HG03039 (cell line): ENCODE measurements around the gene UBXN10.

Experiments used
- ATAC-seq: cut with Tn5 transposase; IDR thresholded peaks from one replicate; pipeline ENCODE4 v1.9.1; 2021; ENCODE audit warnings: mild to moderate bottlenecking, moderate library complexity; ENCODE audit not compliant: unreplicated experiment

The UBXN10 gene

GRCh38 chr1:20151906-20152598, 33.8 kb upstream of the UBXN10 start:
- ATAC-seq: no peak

DNA sequence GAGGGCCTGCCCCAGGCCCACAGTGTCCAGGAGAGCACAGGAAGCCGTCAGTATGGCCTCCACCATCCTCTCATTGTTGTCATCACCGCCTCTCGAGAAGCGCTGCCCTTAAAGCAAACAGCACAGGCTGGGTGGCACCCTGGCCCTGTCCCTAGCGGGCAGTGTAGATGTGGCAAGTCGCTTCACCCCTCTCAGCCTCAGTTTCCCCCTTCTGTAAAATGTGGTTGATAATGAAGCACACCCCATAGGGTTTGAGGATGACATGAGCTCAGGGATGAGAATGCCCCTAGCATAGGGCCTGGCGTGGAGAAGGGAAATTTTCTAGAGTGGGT, 33.3 kb upstream of the UBXN10 start:
- no peak for ATAC-seq

DNA sequence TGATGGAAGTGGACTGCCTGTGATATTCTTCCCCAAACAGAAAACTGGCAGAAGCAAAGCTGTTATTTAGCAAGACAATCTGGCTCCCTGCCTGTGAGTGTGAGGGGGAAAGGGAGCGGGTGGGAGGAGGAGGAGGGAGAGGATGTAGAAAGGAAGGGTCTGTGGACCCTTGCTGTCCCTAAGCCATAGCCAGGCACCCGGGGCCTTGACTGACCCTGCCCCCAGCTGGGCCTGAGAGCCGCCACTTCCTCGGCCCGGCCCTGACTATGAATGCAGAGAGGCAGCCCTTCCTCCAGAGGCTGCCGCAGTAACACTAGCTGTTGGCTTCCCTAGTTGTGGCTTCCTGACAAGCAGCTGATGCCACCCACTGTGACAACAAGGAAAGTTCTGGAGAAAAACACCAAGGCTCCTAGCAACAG, 32.9 kb upstream of the UBXN10 start:
- ATAC-seq: no peak

- no peak for ATAC-seq
Observed at GRCh38 chr1:20154301-20154831, 31.5 kb upstream of the UBXN10 start.

- ATAC-seq: no peak
Observed at GRCh38 chr1:20158358-20159070, 27.4 kb upstream of the UBXN10 start.

DNA sequence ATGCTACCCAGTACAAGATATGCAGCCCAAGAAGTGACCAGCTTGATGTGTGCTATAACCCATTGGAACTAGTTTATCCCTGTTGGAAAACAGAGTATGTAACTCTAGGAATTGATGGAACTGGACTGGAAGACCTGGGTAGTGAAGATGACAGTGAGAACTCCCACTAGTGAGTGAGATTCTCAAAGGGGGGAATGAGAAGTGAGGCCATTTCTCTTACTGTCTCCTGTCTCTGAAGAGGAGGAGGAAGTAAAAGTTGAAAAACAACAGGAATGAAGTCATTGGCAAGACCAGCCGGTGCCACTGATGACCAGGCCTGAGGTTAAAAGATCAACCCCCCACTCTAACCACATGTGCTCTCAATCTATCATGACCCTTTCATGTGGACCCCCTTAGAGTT, 25.9 kb upstream of the UBXN10 start:
- no peak for ATAC-seq

GRCh38 chr1:20164694-20165202, 21.1 kb upstream of the UBXN10 start:
- no peak for ATAC-seq

GRCh38 chr1:20165522-20165951, 20.4 kb upstream of the UBXN10 start:
- no peak for ATAC-seq

- ATAC-seq: no peak
Observed at GRCh38 chr1:20166051-20166450, 19.8 kb upstream of the UBXN10 start.

DNA sequence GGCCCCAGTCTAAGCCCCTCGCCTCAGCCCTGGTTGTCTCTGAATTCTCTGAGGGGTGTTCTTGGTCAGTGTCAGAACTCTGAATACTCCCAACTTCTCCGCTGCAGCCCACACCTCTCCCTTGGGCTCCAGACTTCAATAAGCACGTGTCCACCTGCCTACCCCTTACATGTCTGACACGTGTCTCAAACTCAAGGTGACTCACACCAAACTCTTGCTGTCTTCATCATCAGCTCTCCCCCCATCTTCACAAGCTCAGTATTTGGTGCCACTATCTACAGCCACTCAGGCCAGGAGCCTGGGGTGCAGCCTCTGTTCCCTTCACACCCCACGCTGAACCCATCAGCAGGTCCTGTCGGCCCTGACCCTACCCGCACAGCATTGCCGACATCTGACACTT, 18.8 kb upstream of the UBXN10 start:
- no peak for ATAC-seq

GRCh38 chr1:20168564-20169491, 17.1 kb upstream of the UBXN10 start:
- ATAC-seq: no peak

GRCh38 chr1:20169932-20170331, 16.0 kb upstream of the UBXN10 start:
- ATAC-seq: no peak

- no peak for ATAC-seq
Observed at GRCh38 chr1:20172033-20172590, 13.8 kb upstream of the UBXN10 start.

DNA sequence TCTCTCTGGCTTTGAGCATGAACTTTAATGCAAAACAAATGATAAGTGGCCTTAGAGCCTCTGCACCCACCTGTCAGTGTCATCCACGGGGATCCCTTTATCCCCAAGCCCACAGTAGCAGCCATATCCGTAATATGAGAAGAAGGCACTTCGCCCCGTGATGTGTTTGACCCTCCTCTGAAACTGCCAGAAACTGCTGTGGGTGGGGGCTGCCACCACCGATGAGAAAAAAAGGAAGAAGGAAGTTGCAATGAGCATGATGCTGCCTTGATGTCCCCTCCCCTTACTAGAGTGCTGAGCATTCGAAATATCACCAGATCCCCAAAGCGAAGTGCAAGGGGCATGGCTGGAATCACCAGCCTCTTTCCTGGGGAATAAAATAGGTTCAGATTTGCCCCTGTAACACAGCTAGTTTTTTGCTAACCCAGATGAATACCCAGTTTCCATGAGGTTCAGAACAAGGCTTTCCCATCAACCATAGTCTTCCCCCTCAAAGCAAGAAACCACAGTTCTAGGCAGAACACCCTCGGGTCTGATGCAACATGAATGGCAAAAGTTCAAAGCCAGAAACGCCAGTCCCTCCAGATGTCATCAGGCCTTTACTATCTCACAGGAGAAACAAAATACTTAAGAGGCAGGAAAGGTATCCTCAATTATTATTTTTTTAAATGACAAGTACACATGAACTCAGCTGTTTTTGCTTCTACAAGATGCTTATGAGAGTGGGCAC, 10.8 kb upstream of the UBXN10 start:
- no peak for ATAC-seq

DNA sequence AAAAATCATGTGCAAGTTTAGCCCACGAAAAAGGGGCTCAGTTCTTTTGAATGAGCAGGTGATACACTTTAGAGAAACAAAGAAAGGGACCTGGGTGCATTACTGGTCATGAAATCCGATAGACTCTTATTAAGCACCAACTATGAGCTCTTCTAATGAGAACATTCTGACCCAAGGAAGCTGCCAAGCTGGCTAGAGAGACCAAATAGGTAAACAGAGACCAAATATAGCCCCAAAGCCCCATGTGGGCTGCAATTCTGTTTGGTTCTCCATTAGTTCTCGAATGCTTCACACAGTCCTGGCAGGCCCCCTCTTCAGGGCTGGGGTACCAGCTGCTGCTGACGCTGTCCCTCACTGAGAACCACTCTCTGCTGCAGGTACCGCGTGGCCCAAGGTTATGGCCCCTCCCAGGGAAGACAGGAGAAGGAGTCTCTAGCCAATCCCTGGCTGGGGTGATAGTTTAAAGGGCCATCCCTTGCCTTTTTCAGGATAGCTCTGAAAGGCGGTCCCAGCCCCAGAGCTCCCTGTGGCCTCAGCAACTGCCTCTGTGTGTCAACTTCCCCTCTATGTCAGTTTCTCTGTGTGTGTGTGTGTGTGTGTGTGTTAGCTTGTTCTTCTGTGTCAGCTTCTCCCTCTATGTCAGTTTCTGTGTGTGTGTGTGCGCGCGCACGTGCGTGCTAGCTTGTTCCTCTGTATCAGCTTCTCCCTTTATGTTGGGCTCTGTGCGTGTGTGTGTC, 7.1 kb upstream of the UBXN10 start:
- ATAC-seq: no peak

DNA sequence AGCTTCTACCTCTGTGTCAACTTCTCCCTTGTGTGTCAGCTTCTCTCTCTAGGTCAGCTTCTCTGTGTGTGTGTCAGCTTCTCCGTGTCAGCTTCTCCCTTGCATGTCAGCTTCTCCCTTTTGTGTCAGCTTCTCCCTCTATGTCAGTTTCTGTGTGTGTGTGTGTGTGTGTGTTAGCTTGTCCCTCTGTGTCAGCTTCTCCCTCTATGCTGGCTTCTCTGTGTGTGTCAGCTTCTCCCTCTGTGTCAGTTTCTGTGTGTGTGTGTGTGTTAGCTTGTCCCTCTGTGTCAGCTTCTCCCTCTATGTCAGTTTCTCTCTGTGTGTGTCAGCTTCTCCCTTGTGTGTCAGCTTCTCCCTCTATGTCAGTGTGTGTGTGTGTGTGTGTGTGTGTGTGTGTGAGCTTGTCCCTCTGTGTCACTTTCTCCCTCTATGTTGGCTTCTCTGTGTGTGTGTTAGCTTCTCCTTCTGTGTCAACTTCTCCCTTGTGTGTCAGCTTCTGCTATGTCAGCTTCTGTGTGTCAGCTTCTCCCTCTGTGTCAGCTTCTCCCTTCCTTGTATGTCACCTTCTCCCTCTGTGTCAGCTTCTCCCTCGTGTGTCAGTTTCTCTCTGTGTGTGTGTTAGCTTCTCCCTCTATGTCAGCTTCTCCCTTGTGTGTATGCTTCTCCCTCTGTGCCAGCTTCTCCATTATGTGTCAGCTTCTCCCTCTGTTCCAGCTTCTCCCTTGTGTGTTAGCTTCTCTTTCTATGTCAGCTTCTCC, 6.3 kb upstream of the UBXN10 start:
- no peak for ATAC-seq

GRCh38 chr1:20180129-20180843, 5.6 kb upstream of the UBXN10 start:
- no peak for ATAC-seq

DNA sequence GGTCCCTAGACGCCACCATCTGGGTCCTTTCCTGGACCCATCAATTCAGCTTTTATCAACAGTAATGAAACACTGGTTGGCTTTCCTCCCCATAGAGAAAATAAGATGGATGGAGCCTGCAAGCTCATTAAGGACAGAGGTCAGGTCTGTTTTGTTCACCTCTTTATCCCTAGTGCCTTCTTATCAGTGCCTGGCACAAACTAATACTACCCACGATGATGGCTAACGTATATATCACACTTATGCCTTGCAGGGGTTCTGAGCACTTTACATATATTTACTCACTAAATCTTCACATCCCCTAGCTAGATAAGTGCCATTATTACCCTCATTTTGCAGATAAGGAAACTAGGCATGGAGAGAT, 5.1 kb upstream of the UBXN10 start:
- ATAC-seq: no peak
